GM12892 (cell line): ENCODE measurements around the gene C5orf63.
"Not testable (repeated sequence)": the region's sequence is repeated elsewhere in the genome, so short reads cannot be mapped to it uniquely, and the experiment has no call there.

Experiments used
- POLR2A ChIP-seq: IDR thresholded peaks from 2 replicates; pipeline ENCODE4 v1.6.1; 2011; ENCODE audit warnings: low read depth, low read length, control low read depth
- POLR2AphosphoS5 ChIP-seq: IDR thresholded peaks from 2 replicates; pipeline ENCODE4 v1.6.1; 2011; ENCODE audit warnings: low read depth, low read length, control low read depth
- TAF1 ChIP-seq: IDR thresholded peaks from 2 replicates; pipeline ENCODE4 v1.6.1; 2011; ENCODE audit warnings: low read depth, mild to moderate bottlenecking, control low read depth, low read length, borderline replicate concordance

DNA sequence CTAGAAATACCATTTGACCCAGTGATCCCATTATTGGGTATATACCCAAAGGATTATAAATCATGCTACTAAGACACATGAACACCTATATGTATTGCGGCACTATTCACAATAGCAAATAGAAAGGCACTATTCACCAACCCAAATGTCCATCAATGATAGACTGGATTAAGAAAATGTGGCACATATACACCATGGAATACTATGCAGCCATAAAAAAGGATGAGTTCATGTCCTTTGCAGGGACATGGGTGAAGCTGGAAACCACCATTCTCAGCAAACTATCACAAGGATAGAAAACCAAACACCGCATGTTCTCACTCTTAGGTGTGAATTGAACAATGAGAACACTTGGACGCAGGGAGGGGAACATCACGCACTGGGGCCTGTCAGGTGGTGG lies 56.6 kb downstream of the C5orf63 start:
- TF ChIP-seq POLR2A, POLR2AphosphoS5, TAF1: not testable (repeated sequence)
